Activated CD8-positive, alpha-beta memory T cell treated with anti-CD3 and anti-CD28 coated beads, Interleukin-2, amount 50 U/mL, for 48 hours (primary cell): ENCODE measurements around the gene MOGAT1.
"Not testable (repeated sequence)": the region's sequence is repeated elsewhere in the genome, so short reads cannot be mapped to it uniquely, and the experiment has no call there.

Experiments used
- DNase-seq: peaks from one replicate; pipeline ENCODE4 v3.0.0-alpha.2; 2020

The MOGAT1 gene

DNA sequence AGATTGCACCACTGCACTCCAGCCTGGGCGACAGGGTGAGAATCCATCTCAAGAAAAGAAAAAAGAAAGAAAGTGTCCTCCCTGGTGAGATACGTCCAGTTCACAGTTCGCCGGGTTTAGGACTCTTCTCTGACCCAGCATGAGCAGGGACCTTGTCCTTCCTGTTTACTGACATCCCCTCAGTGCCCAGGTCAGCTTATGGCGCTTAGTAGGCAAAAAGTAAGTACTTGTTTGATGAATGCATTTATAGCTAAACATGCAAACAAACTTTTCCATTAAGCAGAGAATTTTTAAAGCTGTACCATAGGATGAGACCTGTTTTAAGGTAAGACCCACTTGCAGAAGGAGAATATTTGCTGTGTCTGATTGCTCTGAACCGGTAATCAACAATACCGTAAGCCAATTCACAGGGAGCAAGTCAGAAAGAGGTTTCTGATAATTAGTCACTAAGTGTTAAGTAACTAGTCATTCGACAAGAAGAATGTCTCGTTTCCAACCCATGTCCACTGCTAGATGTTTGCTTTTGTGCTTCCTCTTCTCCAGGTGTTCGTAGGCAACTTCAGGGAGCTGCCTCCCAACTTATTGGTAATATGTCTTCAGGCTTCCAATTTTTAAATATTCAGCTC lies 40.0 kb downstream of the MOGAT1 start:
- no peak for DNase-seq

GRCh38 chr2:222713002-222713401 lies 41.5 kb downstream of the MOGAT1 start:
- DNase-seq: no peak

DNA sequence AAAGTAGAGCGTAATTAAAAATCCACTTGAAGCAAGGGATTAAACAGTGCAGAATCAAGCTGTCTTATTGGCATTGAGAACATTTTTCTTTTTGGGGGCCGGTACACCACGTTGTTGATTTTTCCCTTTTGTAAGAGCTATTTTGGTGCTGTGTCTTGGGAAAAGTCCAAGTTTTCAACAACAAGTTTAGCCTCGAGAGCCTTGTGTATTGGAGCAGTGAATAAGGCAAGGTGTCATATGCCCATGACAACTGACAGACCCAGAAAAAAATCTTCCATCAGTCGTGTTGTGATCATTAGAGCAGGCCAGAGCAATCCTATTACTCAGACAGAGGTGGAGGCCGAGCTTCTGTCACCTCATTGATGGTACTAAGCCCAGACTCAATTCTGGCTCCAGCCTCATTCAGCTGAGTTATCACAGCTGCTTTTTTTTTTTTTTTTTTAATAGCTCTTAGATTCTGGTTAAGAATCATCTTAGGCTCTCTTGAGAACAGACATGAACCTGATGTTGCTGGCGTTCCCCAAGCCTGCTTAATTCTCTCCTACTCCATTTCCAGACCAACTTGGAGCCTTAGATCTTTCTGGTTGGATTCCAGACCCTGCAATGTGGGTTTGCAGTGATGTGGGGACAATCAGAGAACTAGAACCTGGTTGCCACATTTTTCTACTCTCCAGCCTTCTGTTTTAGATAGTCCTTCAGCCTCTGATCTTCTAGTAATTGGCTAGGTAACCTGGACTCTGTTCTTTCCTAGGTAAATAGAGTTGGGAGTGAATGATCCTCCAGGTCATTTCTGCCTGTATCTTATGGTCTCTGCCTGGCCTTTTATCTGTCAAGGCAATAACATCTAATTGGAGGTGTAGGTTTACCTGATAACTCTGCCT lies 43.1 kb downstream of the MOGAT1 start:
- no peak for DNase-seq

GRCh38 chr2:222715742-222716141 lies 44.3 kb downstream of the MOGAT1 start:
- no peak for DNase-seq

DNA sequence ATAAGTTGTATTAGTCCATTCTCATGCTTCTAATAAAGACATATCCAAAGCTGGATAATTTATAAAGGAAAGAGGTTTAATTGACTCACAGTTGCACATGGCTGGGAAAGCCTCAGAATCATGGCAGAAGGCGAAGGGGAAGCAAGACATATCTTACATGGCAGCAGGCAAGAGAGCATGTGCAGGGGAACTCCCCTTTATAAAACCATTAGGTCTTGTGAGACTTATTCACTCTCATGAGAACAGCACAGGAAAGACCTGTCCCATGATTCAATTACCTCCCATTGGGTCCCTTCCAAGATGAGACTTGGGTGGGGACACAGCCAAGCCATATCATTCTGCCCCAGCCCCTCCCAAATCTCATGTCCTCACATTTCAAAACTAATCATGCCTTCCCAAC lies 48.3 kb downstream of the MOGAT1 start:
- DNase-seq: not testable (repeated sequence)

GRCh38 chr2:222721597-222721996 lies 50.1 kb downstream of the MOGAT1 start:
- not testable (repeated sequence) for DNase-seq

DNA sequence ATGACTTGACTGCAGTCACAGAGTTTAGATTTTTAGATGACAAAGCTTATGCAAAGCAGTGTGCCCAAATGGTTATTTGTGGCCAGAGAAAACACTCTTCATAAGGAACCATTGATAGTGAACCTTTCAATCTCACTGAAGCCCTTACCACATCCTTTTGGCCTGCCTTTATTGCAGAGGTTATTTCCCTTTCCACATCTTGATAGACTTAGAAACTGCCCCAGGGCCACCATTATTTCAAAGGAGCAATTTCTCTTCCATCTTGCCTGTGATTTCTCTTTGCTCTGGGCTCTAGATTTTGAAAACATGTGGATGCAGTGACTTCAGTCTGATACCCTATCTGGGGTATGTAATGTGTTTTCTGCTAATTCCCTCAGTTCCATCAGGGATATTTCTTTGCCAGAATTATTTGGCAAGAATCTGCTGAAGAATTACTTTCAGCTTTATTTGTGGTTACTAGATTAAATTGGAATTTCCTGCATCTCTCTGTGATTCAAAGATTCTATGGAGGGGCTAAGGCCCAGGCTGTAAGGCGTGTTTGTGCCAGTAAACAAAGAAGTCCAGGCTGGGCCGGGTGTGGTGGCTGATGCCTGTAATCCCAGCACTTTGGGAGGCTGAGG lies 51.0 kb downstream of the MOGAT1 start:
- DNase-seq: no peak

- DNase-seq: no peak
These were observed 52.8 kb downstream of the MOGAT1 start for GRCh38 chr2:222724208-222724607.

GRCh38 chr2:222728621-222729020 lies 57.2 kb downstream of the MOGAT1 start:
- no peak for DNase-seq

GRCh38 chr2:222730366-222730999 lies 59.0 kb downstream of the MOGAT1 start:
- DNase-seq: no peak

DNA sequence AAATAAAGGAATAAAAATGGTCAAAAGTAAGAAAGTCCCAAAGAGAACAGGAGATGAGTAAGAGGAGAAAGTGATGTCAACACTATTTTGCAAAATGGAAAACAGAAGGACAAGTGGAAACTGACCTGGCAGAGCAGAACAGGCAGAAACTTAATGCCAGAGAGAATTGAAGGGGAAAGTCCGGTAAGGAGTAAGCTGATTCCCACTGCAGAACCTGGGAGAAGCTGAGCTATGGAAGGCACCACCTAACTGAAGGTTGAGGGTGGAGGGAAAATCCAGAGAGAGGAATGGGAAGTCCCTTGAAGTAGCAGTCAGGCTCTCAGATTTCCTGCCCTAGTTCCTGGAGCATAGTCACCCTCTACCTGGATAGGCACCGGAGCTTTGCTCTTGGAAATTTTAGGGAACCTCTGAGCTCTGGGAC lies 59.8 kb downstream of the MOGAT1 start:
- DNase-seq: no peak

GRCh38 chr2:222732489-222733178 lies 61.2 kb downstream of the MOGAT1 start:
- no peak for DNase-seq

DNA sequence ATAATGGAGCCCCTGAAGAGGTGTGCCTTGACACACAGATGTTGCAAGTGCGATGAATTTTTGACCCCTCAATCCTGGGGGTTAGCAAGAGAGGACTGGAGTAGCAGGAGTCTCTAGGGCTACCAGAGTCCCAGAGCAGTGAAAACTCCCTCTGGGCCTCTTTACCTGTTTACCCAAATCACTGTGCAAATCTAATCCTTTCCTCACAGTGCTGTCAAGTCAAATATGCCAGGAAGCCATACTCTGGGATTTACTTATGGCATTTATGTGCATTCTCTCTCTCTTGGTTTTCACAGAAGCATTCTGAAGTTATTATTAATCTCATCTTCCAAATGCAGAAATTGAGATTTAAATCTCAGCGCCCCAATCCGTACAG lies 62.0 kb downstream of the MOGAT1 start:
- no peak for DNase-seq

GRCh38 chr2:222733846-222734702 lies 62.6 kb downstream of the MOGAT1 start:
- DNase-seq: no peak

DNA sequence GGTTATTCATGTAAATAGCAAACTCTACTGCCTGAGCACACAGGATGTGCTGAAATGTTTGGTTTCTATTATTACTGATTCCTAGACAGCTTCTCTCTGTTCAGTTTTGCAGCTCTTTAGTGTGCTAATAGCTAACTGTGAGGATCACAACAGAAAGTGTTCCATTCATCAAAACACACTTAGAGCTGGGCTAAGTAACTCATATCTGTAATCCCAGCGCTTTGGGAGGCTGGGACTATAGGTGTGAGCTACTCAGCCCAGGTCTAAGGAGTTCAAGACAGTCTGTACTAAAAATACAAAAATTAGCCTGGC lies 63.2 kb downstream of the MOGAT1 start:
- DNase-seq: no peak

GRCh38 chr2:222736301-222736700 lies 64.8 kb downstream of the MOGAT1 start:
- DNase-seq: no peak

GRCh38 chr2:222736924-222737323 lies 65.5 kb downstream of the MOGAT1 start:
- no peak for DNase-seq

- DNase-seq: no peak
These were observed 66.9 kb downstream of the MOGAT1 start for GRCh38 chr2:222738312-222738711.

DNA sequence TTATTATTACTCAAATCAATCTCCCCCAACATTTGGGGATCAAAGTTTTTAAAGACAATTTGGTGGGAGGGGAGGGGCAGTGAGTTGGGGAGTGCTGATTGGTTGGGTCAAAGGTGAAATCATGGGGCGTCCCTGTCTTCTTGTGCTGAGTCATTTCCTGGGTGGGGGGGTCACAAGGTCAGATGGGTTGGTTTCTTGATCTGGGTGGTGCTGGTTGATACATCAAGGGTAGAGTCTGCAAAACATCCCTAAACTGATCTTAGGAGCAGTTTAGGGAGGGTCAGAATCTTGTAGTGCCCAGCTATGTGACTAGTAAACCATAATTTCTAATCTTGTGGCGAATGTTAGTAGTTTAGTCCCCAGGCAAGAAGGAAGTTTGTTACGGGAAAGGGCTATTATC lies 67.4 kb downstream of the MOGAT1 start:
- no peak for DNase-seq

GRCh38 chr2:222739939-222740338 lies 68.5 kb downstream of the MOGAT1 start:
- no peak for DNase-seq

DNA sequence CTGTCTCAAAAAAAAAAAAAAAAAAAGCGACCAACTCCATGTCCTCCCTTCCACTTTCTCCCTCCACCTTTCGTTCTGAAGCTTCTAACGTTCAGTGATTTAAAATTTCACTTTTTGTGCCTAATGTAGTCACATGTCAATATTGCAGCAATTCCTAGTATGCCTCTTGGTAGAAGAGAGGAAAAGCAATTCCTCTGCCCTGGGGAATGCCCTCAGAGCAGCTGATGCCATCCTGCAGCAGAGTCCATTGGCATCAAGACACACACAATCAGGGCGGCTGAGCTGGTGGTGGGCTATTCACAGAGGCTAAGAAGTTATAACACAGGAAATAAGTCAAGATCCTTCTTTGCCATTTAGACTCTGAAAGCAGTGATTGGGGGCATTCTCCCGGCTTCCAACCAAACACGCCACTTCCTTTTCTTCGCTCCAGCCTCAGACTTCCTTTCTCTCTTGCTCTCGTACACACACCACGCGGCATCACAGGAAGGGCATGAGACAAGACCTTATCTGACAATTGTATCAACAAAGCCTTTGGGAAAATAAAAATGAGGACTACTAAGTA lies 71.9 kb downstream of the MOGAT1 start:
- DNase-seq: no peak
